GM12878 (cell line): Measurements from ENCODE around the gene SHC1.

ENCODE experiments used
- BACH1 ChIP-seq: fragments of 450-650 bp; IDR thresholded peaks from 2 replicates; pipeline ENCODE4 v1.6.1; 2017; ENCODE audit warnings: mild to moderate bottlenecking, borderline replicate concordance
- LARP7 ChIP-seq: fragments of 450-650 bp; IDR thresholded peaks from 2 replicates; pipeline ENCODE4 v1.6.1; 2017; ENCODE audit warnings: mild to moderate bottlenecking
- MTA3 ChIP-seq: IDR thresholded peaks from 2 replicates; pipeline ENCODE4 v1.6.1; 2012; ENCODE audit warnings: low read length, inconsistent platforms, borderline replicate concordance
- NFYB ChIP-seq: IDR thresholded peaks from 2 replicates; pipeline ENCODE4 v1.6.1; 2011; ENCODE audit warnings: low read depth, mild to moderate bottlenecking, low read length, improper control_type of control experiment, moderate library complexity; ENCODE audit not compliant: insufficient read depth
- POLR2A ChIP-seq: IDR thresholded peaks from 2 replicates; pipeline ENCODE4 v1.6.1; 2011; ENCODE audit warnings: low read depth, mild to moderate bottlenecking, low read length
- RAD21 ChIP-seq: IDR thresholded peaks from 2 replicates; pipeline ENCODE4 v1.6.1; 2011; ENCODE audit warnings: mild to moderate bottlenecking, low read depth, low read length, moderate library complexity; ENCODE audit not compliant: insufficient read depth
- SREBF2 ChIP-seq: IDR thresholded peaks from 2 replicates; pipeline ENCODE4 v1.6.1; 2012; ENCODE audit warnings: mild to moderate bottlenecking, low read length
- TF ChIP-seq, protein P1 (sequence below), 3 experiments: IDR thresholded peaks in 2 of 3; conservative IDR thresholded peaks in 1 of 3; 2 replicates each; pipeline ENCODE4 v1.5.1; 2011; ENCODE audit warnings: low read depth in 3 of 3, low read length in 3 of 3, mild to moderate bottlenecking in 3 of 3, control low read depth in 2 of 3, moderate library complexity in 2 of 3, inconsistent platforms in 1 of 3, mixed read lengths in 1 of 3; ENCODE audit not compliant: control insufficient read depth in 2 of 3, insufficient read depth in 1 of 3; ENCODE audit errors: extremely low read depth in 1 of 3
- TF ChIP-seq, protein P2 (sequence below): IDR thresholded peaks from 2 replicates; pipeline ENCODE4 v1.6.1; 2011; ENCODE audit warnings: borderline replicate concordance, low read depth, mild to moderate bottlenecking, moderate library complexity, low read length; ENCODE audit not compliant: insufficient read depth, poor library complexity, severe bottlenecking

- TF ChIP-seq, protein P1, sequence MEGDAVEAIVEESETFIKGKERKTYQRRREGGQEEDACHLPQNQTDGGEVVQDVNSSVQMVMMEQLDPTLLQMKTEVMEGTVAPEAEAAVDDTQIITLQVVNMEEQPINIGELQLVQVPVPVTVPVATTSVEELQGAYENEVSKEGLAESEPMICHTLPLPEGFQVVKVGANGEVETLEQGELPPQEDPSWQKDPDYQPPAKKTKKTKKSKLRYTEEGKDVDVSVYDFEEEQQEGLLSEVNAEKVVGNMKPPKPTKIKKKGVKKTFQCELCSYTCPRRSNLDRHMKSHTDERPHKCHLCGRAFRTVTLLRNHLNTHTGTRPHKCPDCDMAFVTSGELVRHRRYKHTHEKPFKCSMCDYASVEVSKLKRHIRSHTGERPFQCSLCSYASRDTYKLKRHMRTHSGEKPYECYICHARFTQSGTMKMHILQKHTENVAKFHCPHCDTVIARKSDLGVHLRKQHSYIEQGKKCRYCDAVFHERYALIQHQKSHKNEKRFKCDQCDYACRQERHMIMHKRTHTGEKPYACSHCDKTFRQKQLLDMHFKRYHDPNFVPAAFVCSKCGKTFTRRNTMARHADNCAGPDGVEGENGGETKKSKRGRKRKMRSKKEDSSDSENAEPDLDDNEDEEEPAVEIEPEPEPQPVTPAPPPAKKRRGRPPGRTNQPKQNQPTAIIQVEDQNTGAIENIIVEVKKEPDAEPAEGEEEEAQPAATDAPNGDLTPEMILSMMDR (IDR thresholded peaks at IDR 0.05 in 2 of 3, conservative IDR thresholded peaks at IDR 0.05 in 1 of 3; ENCODE audit: control insufficient read depth in 2 of 3, extremely low read depth in 1 of 3, insufficient read depth in 1 of 3, low read depth in 3 of 3, low read length in 3 of 3): no peak
- TF ChIP-seq POLR2A (no peak), NFYB (no peak), SREBF2 (no peak), MTA3 (no peak), BACH1 (no peak), RAD21 (no peak), LARP7 (no peak)
- TF ChIP-seq, protein P2, sequence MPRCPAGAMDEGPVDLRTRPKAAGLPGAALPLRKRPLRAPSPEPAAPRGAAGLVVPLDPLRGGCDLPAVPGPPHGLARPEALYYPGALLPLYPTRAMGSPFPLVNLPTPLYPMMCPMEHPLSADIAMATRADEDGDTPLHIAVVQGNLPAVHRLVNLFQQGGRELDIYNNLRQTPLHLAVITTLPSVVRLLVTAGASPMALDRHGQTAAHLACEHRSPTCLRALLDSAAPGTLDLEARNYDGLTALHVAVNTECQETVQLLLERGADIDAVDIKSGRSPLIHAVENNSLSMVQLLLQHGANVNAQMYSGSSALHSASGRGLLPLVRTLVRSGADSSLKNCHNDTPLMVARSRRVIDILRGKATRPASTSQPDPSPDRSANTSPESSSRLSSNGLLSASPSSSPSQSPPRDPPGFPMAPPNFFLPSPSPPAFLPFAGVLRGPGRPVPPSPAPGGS: no peak
These were observed 923 bp upstream of the SHC1 start for GRCh38 chr1:154971341-154971998.
